ENCODE measurements around the gene BRD7. TPM values are rescaled to one million over a fixed set of nuclear protein-coding genes. Genes with fewer than 3 reads are reported as not detected.
A peak's percentile ranks its signal among the peaks of the same experiment; 100 is the strongest.

BRD7 gene
- total and polyA plus RNA-seq, 2 donors (not counting 1 experiment from before 2014, with no cell fraction given) = 29.8 to 64.5 TPM

DNA sequence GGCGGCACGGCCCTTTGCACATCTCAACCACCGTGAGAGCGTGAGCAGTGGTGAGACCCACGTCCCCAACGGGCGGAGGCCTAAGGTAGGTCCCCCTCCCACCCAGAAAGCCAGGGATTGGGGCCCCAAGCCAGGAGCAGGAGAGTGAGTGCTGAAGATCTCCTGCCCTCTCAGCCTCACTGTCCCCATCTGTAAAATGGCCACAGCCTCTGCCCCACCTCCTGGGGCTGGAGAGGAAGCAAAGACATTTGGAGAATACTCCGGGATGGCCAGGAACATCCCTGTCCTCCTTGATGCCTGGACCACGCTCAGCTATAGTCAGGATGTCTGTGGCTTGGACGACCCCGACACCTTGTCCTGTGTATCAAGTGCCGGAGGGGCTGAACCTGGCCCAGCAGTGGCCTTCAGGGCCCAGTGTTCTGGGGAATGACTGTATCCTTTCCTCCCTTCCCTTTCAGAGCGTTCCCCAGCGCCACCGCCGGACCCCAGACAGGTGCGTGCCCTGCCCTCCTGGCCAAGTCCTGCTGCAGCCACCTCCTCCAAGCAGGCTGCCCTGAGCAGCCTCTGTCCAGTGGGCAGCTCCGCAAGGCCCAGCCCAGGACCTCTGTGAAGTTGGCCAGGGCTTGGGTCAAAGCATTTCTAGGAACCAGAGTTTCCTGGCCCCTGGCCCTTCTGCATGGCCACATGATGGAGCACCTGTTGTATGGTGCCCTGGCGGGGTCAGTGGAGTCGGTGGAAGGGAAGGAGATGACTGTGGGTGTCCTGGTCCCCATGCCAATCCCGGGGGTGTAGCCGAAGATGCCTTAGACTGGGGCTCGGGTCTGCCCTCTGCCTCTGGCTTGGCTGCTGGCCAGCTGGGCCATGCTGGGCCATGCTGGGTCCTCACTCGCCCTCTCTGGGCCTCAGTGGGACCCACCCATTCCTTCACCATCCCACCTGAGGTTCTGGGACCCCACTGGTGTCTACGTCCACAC, 64.0 kb downstream of the BRD7 start:
- DNase-seq (no peak), ATAC-seq (ENCODE audit: low read depth) (no peak)
- Mint-ChIP-seq H3K27ac (peak overlapping the region; percentile 50), H3K27me3 (no peaks in the 10 kb centered on the region), H3K4me3 (no peak overlapping the region), H3K4me1 (no peaks in the 10 kb centered on the region), H3K9me3 (ENCODE audit: insufficient read depth) (no peaks in the 10 kb centered on the region)
- no peak overlapping the region for H3K9ac ChIP-seq (ENCODE audit: low read length)
- H3K4me3 ChIP-seq (ENCODE audit: control extremely low read depth in 1 of 5, extremely low read depth in 1 of 5, insufficient read depth in 1 of 5, low read depth in 2 of 5, low read length in 4 of 5) = no peak overlapping the region
- no peaks in the 10 kb centered on the region for H3K4me1 ChIP-seq (ENCODE audit: control insufficient read depth in 2 of 2, insufficient read depth in 2 of 2, low read length in 2 of 2)
- peaks cover 50% of the 10 kb centered on the region for H4K20me1 ChIP-seq (ENCODE audit: control insufficient read depth, insufficient read depth, low read length, poor library complexity, severe bottlenecking)
- no peaks in the 10 kb centered on the region for H3K9me3 ChIP-seq (ENCODE audit: control extremely low read depth in 1 of 3, control insufficient read depth in 2 of 3, insufficient read depth in 1 of 3, low read length in 2 of 3)
- POLR2A ChIA-PET = no interaction called here
- CTCF ChIA-PET = interaction anchor here (0.5 kb wide), 1 partner anchor 33 kb away, joined by 6 read pairs; no protein-coding TSS in a partner anchor
- peaks cover 2 to 88% of the 10 kb centered on the region in 2 experiments for H3K36me3 ChIP-seq (replicated peaks in 1 of 2; ENCODE audit: control extremely low read depth in 1 of 2, control insufficient read depth in 1 of 2, extremely low read depth in 1 of 2, insufficient read depth in 2 of 2, low read length in 1 of 2)
- no peak overlapping the region for H3K4me2 ChIP-seq (replicated peaks; ENCODE audit: low read depth, low read length, poor library complexity, severe bottlenecking)
- peaks cover 8% of the 10 kb centered on the region for H3K79me2 ChIP-seq (ENCODE audit: control insufficient read depth, insufficient read depth, low read length)
- intact Hi-C loops (cut with micrococcal nuclease) = no loop called here
- no peak for TF ChIP-seq EZH2 (IDR thresholded peaks at IDR 0.05; ENCODE audit: borderline replicate concordance, insufficient read depth, low read depth, low read length, poor library complexity, severe bottlenecking)
- TF ChIP-seq, protein P1, sequence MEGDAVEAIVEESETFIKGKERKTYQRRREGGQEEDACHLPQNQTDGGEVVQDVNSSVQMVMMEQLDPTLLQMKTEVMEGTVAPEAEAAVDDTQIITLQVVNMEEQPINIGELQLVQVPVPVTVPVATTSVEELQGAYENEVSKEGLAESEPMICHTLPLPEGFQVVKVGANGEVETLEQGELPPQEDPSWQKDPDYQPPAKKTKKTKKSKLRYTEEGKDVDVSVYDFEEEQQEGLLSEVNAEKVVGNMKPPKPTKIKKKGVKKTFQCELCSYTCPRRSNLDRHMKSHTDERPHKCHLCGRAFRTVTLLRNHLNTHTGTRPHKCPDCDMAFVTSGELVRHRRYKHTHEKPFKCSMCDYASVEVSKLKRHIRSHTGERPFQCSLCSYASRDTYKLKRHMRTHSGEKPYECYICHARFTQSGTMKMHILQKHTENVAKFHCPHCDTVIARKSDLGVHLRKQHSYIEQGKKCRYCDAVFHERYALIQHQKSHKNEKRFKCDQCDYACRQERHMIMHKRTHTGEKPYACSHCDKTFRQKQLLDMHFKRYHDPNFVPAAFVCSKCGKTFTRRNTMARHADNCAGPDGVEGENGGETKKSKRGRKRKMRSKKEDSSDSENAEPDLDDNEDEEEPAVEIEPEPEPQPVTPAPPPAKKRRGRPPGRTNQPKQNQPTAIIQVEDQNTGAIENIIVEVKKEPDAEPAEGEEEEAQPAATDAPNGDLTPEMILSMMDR (IDR thresholded peaks at IDR 0.05) = no peak
- no peak overlapping the region for H3K27ac ChIP-seq (ENCODE audit: low read length in 2 of 2)
- WGBS (ENCODE audit: insufficient coverage) = 91% methylated on average over 20 of the region's 25 CpGs
- H2AFZ ChIP-seq (ENCODE audit: insufficient read depth, low read depth, low read length, poor library complexity, severe bottlenecking) = no peak overlapping the region
- no peaks in the 10 kb centered on the region for H3K27me3 ChIP-seq (replicated peaks in 1 of 4; ENCODE audit: control extremely low read depth in 1 of 4, control insufficient read depth in 3 of 4, insufficient read depth in 4 of 4, low read length in 3 of 4)
